Hepatocyte (in vitro differentiated cells): ENCODE results near the gene DOK6. TPM values are rescaled to one million over a fixed set of nuclear protein-coding genes. Genes with fewer than 3 reads are reported as not detected.

Experiments
- DNase-seq: peaks from one replicate; pipeline ENCODE4 v3.0.0-alpha.2; 2016; ENCODE audit warnings: low spot score
- H2AFZ ChIP-seq: fragments of 200-600 bp; sonication (generic); 2 replicates; pipeline ENCODE4 v1.6.0; 2016; ENCODE audit warnings: antibody characterized with exemption, mild to moderate bottlenecking
- H3K27ac ChIP-seq: fragments of 200-600 bp; sonication (generic); 2 replicates; pipeline ENCODE4 v1.5.1; 2016; ENCODE audit warnings: mild to moderate bottlenecking
- H3K27me3 ChIP-seq: fragments of 200-600 bp; sonication (generic); 2 replicates; pipeline ENCODE4 v1.6.1; 2016
- H3K36me3 ChIP-seq: fragments of 200-600 bp; sonication (generic); replicated peaks from 2 replicates; pipeline ENCODE4 v1.5.1; 2016; ENCODE audit warnings: low read depth; ENCODE audit not compliant: insufficient read depth
- H3K4me1 ChIP-seq: fragments of 200-600 bp; sonication (generic); 2 replicates; pipeline ENCODE4 v1.5.1; 2016; ENCODE audit warnings: mild to moderate bottlenecking, moderate library complexity; ENCODE audit not compliant: insufficient read depth
- H3K4me2 ChIP-seq: fragments of 200-600 bp; sonication (generic); 2 replicates; pipeline ENCODE4 v1.6.0; 2016
- H3K4me3 ChIP-seq: fragments of 200-600 bp; sonication (generic); 2 replicates; pipeline ENCODE4 v1.5.1; 2016; ENCODE audit warnings: mild to moderate bottlenecking
- H3K79me2 ChIP-seq: fragments of 200-600 bp; sonication (generic); 2 replicates; pipeline ENCODE4 v1.6.0; 2017; ENCODE audit warnings: mild to moderate bottlenecking
- H3K9me2 ChIP-seq: fragments of 200-600 bp; sonication (generic); replicated peaks from 2 replicates; pipeline ENCODE4 v1.6.0; 2017; ENCODE audit warnings: mild to moderate bottlenecking; ENCODE audit not compliant: insufficient read depth
- H3K9me3 ChIP-seq: fragments of 200-600 bp; sonication (generic); 2 replicates; pipeline ENCODE4 v1.5.1; 2016; ENCODE audit warnings: low read depth, mild to moderate bottlenecking
- H4K20me1 ChIP-seq: fragments of 200-600 bp; sonication (generic); 2 replicates; pipeline ENCODE4 v1.6.0; 2016; ENCODE audit warnings: mild to moderate bottlenecking; ENCODE audit not compliant: insufficient read depth, poor library complexity, severe bottlenecking
- CTCF ChIP-seq: fragments of 200-600 bp; sonication (generic); IDR thresholded peaks from 2 replicates; pipeline ENCODE4 v1.5.1; 2016; ENCODE audit warnings: antibody characterized with exemption, mild to moderate bottlenecking; ENCODE audit not compliant: poor library complexity
- EZH2 ChIP-seq: fragments of 200-600 bp; sonication (generic); IDR thresholded peaks from 2 replicates; pipeline ENCODE4 v1.6.1; 2016; ENCODE audit warnings: antibody characterized with exemption, mild to moderate bottlenecking, borderline replicate concordance
- EZH2phosphoT487 ChIP-seq: fragments of 200-600 bp; sonication (generic); IDR thresholded peaks from one replicate; pipeline ENCODE4 v1.6.1; 2018; ENCODE audit warnings: antibody characterized with exemption, mild to moderate bottlenecking, low read depth, moderate library complexity; ENCODE audit not compliant: unreplicated experiment, severe bottlenecking
- WGBS: methylation state at CpG from one replicate; pipeline ENCODE4 v1.1.6; 2016; ENCODE audit warnings: low lambda C conversion rate; ENCODE audit errors: missing lambda C conversion rate; 5-methylcytosine and 5-hydroxymethylcytosine counted together
- polyA plus RNA-seq: library from polyadenylated mRNA; unstranded; fragments of >200 nt; fragmentation: Nextera tagmentation; extraction: Ambion mirVana; gene quantifications from 2 replicates; pipeline ENCODE4 v1.2.1, GENCODE V29; 2016
- total RNA-seq: library from RNA; depleted of rRNA; stranded (reverse); fragments of >200 nt; gene quantifications from 2 replicates; pipeline ENCODE4 v1.2.3, GENCODE V29; 2014

DOK6 gene
- total and polyA plus RNA-seq, 2 experiments from 2014 or later = 2.6 to 4.0 TPM

GRCh38 chr18:69677595-69677994, 276.9 kb downstream of the DOK6 start:
- Histone ChIP-seq H3K27me3 (no peaks in the 10 kb centered on the region), H3K9me2 (no peaks in the 10 kb centered on the region), H3K27ac (no peak overlapping the region), H3K4me2 (no peak overlapping the region), H3K4me3 (no peak overlapping the region), H2AFZ (no peak overlapping the region), H4K20me1 (no peaks in the 10 kb centered on the region), H3K4me1 (no peaks in the 10 kb centered on the region), H3K9me3 (no peaks in the 10 kb centered on the region), H3K79me2 (no peaks in the 10 kb centered on the region), H3K36me3 (no peaks in the 10 kb centered on the region)
- DNase-seq = no peak
- WGBS = 95% methylated on average over 6 of the region's 6 CpGs
- TF ChIP-seq CTCF = no peak
- TF ChIP-seq EZH2phosphoT487 = no peak
- TF ChIP-seq EZH2 = no peak

GRCh38 chr18:69680123-69680522, 279.4 kb downstream of the DOK6 start:
- Histone ChIP-seq H3K27ac (no peak overlapping the region), H3K4me2 (no peak overlapping the region), H2AFZ (no peak overlapping the region), H4K20me1 (no peaks in the 10 kb centered on the region), H3K27me3 (no peaks in the 10 kb centered on the region), H3K4me1 (no peaks in the 10 kb centered on the region), H3K9me2 (no peaks in the 10 kb centered on the region), H3K36me3 (no peaks in the 10 kb centered on the region), H3K9me3 (no peaks in the 10 kb centered on the region), H3K79me2 (no peaks in the 10 kb centered on the region), H3K4me3 (no peak overlapping the region)
- no peak for DNase-seq
- TF ChIP-seq CTCF = no peak
- no peak for TF ChIP-seq EZH2
- no peak for TF ChIP-seq EZH2phosphoT487
- 84% methylated on average over 4 of the region's 4 CpGs for WGBS

GRCh38 chr18:69683176-69683575, 282.5 kb downstream of the DOK6 start:
- Histone ChIP-seq H3K79me2 (no peaks in the 10 kb centered on the region), H3K4me1 (no peaks in the 10 kb centered on the region), H3K9me3 (no peaks in the 10 kb centered on the region), H2AFZ (no peak overlapping the region), H3K36me3 (no peaks in the 10 kb centered on the region), H3K27ac (no peak overlapping the region), H3K4me3 (no peak overlapping the region), H4K20me1 (no peaks in the 10 kb centered on the region), H3K27me3 (no peaks in the 10 kb centered on the region), H3K4me2 (no peak overlapping the region), H3K9me2 (no peaks in the 10 kb centered on the region)
- 90% methylated on average over 2 of the region's 2 CpGs for WGBS
- no peak for DNase-seq
- TF ChIP-seq EZH2phosphoT487 (no peak), CTCF (no peak), EZH2 (no peak)

GRCh38 chr18:69684789-69685188, 284.1 kb downstream of the DOK6 start:
- H2AFZ ChIP-seq = no peak overlapping the region

More at GRCh38 chr18:69684789-69685188, 284.1 kb downstream of the DOK6 start:
- TF ChIP-seq EZH2 (no peak), CTCF (no peak), EZH2phosphoT487 (no peak)
- Histone ChIP-seq H3K9me3 (no peaks in the 10 kb centered on the region), H3K27ac (no peak overlapping the region), H3K4me3 (no peak overlapping the region), H4K20me1 (no peaks in the 10 kb centered on the region), H3K4me2 (no peak overlapping the region), H3K9me2 (no peaks in the 10 kb centered on the region), H3K4me1 (no peaks in the 10 kb centered on the region), H3K27me3 (no peaks in the 10 kb centered on the region), H3K79me2 (no peaks in the 10 kb centered on the region), H3K36me3 (no peaks in the 10 kb centered on the region)
- WGBS = 87% methylated on average over 2 of the region's 2 CpGs
- no peak for DNase-seq
